HG02623 (cell line): ENCODE data around the gene DBF4B.
A peak's percentile ranks its signal among the peaks of the same experiment; 100 is the strongest.

ENCODE experiments used
- ATAC-seq: cut with Tn5 transposase; IDR thresholded peaks from one replicate; pipeline ENCODE4 v1.9.1; 2021; ENCODE audit warnings: moderate library complexity; ENCODE audit not compliant: unreplicated experiment

Gene DBF4B

DNA sequence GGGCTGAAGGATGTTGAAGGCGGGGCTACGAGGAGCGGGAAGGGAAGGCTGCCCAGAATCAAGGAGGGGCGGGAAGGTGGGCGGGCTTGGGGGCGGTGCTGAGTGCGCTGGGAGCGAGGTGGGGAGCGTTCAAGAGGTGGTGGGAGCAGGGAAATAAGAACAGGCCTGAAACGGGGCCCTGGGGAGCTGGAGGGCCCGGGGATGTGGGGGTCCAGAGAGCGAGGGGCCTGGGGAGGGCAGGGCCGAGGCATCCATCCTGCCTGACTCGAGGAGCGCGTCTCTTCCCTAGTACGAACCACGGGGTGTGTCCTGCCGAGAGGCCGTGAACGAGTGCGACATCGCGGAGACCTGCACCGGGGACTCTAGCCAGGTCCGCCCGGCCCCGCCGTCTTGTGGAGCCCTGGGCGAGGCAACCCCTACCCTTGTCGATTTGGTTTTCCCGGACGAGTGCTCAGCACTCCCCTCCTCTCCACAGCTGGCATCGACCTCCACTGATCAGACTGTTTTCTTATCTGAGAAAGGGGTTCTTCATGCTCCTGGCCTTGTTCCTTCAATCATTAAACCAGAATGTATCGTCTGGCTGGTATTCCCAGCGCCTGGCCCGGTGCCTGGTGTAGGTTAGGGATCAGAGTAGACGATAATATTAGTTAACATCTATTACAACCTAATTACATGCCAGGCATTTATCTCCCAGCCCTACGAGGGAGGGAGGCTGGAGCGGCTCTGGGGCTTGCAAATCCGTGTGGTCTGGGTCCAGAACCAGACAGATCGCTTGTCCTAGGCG, 67.6 kb downstream of the DBF4B start:
- ATAC-seq, result peak; percentile 8

DNA sequence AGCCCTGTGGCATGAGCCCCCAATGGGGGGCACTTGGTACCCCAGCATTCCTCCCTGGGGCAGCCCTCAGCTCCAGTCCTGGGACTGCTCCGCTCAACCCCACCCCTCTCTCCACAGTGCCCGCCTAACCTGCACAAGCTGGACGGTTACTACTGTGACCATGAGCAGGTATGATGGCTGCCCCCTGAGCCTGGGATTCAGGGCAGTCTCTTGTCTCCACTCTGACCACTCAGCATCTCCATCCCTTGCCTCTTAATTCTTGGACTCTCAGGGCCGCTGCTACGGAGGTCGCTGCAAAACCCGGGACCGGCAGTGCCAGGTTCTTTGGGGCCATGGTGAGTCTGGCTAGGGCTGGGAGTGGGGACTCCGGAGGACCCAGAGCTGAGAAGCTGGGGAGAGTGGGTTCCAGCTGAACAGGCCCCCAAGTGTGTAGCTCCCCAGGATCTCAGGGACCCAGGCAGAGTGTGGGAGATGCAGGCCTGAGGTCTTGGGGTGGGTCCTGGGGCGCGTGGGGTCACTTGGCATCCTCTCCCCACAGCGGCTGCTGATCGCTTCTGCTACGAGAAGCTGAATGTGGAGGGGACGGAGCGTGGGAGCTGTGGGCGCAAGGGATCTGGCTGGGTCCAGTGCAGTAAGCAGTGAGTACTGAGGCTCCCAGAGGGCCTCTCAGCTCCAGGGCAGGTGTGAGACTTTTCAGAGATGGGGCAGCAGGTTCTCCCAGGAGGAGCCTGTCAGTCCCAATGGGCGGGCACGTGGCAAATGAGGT, 68.3 kb downstream of the DBF4B start:
- no peak for ATAC-seq

GRCh38 chr17:44777394-44778348, 69.2 kb downstream of the DBF4B start:
- no peak for ATAC-seq

DNA sequence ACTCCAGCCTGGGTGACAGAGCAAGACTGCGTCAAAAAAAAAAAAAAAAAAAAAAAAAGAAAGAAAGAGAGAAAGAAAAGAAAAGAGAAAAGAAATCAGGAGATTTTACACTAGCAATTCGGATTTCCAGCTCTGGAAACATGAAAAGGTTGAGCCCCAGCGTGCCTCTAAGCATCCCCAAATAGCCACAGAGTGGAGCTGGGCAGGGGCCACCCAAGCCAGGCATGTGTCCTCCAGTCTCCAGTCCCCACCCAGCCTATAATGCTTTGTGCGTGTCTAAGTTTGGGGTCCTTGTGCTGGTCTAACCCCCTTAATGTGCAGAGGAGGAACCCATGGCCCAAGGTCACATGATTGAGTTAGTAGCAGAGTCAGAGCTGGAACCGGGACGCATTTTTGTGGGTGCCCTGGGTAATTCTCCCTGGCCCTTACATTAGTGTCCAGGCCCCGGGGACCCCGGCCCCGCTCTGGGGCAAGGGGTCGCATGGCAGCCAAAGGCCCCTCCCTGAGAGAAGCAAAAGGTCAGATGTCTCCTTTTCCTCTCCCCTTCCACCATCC, 70.3 kb downstream of the DBF4B start:
- no peak for ATAC-seq

DNA sequence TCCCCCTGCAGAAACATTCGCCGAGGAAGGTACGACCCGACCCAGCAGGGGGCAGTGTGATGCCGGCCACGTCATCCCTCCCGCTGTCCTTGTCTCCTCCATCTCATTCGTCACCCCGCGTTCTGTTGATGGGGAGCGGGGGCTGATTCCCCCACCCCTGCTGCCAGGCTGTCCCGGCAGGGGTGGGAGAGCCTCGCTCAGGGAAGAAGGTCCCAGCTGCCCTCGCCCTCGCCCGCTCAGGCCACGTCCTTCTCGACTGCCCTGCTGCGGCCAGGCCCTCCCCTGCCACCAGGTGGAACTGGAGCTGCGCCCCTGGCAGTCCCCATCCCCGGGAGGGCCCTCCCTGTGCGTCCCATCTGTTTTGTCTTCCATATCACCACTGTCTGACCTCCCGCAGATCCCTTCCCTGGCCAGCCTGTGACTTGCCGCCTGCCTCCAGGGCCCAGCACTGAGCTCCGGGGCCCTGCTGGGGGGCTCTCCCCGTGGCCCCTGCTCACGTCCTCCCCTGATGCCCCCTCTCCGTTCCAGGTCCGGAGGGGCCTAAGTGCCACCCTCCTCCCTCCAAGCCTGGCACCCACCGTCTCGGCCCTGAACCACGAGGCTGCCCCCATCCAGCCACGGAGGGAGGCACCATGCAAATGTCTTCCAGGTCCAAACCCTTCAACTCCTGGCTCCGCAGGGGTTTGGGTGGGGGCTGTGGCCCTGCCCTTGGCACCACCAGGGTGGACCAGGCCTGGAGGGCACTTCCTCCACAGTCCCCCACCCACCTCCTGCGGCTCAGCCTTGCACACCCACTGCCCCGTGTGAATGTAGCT, 71.0 kb downstream of the DBF4B start:
- no peak for ATAC-seq

GRCh38 chr17:44780161-44780560, 71.7 kb downstream of the DBF4B start:
- no peak for ATAC-seq

- ATAC-seq, result no peak
Measured at GRCh38 chr17:44780845-44781480, 72.5 kb downstream of the DBF4B start.

GRCh38 chr17:44781551-44782325, 73.3 kb downstream of the DBF4B start:
- no peak for ATAC-seq

- ATAC-seq, result no peak
Measured at GRCh38 chr17:44782326-44782850, 73.9 kb downstream of the DBF4B start.

- ATAC-seq, result no peak
Measured at GRCh38 chr17:44785921-44786320, 77.5 kb downstream of the DBF4B start.

DNA sequence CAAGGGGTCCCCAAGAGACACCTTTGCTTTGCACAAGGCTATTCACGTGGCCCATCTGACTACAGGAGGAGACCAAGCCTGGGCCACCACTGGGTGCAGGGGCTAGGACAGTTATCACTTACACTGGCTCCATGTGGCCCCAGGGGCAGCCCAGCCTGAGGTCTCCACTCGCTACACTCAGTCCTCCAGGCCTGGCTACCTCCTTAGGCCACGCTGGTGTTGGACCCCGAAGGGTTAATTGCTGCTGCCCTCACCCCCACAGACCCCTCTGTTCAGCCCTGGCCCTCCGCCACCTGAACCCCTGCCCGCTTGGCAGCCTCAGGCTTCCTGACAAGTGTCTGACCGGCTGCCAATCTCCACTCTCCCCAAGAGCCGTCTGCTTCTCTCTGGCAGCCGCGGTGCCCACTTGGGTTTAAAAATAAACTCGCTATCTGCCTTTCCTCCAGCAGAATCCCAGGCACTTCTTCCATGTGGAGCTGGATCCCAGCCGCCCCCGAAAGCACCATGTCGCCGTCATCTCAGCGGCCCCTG, 78.2 kb downstream of the DBF4B start:
- no peak for ATAC-seq

DNA sequence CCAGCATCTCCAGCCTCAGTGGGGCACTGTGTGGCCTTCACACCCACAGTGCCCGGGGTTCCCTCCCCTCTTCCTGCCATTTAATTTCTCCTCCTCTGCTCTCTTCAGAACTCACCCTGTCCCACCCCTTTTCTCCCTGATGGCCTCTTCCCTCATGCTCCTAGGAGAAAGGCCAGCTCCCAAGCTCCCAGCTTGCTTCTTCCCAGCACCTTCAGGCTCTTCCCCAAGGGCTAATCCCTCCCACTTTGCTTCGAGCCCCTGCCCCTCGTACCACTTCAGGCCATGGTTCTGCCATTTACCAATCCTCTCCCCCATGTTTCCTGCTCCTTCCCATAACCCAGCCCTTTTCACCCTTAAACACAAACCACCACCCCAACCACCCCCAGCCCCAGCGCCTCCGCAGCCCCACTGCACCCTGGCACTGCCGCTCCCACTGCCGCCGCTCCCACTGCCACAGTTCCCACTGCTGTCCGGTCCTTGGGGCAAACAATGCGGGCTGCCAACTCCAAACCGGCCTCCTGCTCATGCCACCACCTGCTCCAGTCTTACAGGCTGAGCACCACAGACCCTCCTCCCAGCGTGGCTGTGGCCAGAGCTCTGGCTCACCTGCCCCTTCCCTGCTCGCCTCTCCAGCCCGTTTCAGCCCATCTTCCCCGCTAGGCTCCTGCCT, 78.9 kb downstream of the DBF4B start:
- no peak for ATAC-seq

DNA sequence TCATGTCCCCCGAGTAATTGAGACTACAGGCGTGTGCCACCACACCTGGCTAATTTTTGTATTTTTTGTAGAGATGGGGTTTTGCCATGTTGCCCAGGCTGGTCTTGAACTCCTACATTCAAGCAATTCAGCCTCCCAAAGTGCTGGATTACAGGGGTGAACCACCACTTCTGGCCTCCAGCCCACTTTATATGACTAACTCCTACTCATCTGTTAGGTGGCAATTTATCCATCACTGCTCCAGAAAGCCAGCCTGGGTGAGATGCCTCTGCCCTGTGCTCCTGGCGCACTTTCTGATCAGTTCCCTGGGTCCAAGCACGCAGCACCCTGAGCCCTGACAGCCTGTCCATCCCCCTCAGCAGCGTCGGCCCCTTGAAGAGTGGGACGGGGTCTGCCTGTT, 79.7 kb downstream of the DBF4B start:
- ATAC-seq, result no peak

DNA sequence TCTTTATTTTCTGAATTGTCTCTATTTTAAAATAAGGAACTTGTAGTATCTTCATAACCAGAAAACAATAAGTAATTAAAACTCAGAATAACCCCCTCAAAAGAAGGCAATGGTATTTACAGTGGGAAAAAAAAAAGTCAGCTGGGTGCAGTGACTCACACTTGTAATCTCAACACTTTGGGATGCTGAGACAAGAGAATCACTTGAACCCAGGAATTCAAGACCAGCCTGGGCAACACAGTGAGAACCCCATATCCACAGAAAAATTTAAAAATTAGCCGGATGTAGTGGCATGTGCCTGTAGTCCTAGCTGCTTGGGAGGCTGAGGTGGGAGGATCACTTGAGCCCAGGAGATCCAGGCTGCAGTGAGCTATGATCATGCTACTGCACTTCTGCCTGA, 83.8 kb downstream of the DBF4B start:
- ATAC-seq, result no peak

DNA sequence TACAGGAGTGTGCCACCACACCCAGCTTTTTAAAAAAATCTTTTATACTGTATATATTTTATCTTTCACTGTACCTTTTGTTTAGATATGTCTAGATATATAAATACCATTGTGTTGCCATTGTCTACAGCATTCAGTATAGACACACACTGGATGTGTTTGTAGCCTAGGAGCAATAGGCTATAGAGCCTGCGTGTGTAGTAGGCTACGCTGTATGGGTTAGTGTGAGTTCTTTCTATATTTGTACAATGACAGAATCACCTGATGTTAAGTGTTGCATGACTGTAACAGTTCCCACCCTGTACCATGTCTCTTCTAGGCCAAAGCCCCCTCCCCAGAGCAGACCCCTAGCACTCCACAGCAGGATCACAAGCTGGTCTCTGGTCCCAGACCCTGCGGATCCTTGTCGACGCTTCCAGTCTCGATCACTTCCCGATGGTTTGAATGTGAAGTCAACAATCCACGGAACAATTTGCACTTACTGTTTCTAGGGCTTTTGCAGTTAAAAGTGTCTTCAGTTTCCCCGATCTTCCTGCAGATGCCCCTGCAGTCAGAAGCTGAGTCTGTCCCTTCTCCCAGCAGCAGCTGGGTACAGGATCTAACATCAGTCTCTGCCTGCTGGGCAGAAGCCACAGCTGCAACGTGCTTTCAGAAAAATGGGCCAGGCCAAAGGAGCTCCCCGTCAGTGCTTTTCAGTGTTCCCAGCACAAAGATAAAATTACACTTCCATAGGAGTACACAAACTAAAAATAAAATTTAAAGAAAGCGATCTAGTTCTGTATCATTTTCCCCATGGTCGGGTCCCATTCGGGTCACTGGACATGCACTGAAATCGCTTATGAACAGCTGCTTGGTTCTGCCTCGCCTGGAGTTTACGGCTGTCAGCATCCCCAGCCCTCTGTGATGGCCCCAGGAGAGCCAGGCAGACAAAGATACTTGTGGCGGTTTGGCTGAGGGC, 85.7 kb downstream of the DBF4B start:
- no peak for ATAC-seq

DNA sequence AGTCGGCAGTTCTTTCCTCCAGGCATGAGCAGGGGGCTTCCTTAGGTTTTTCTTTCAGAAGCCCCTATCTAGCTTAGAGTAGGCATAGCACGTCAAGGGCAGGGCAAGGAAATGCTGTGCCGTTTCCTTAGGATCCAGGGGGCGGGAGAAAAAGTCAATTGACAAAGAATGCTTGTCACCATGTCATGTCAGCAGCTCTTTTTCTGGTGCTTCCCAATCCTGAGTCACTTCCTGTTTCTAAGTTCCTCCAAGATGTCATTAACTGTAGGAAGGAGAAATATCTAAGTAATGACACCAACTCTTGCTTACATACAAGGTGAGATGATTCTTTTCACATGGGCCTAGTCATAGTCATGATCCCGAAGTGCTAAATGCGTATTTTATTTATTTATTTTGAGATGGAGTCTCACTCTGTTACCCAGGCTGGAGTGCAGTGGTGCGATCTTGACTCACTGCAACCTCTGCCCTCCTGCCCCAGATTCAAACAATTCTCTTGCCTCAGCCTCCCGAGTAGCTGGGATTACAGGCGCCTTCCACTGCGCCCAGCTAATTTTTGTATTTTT, 86.5 kb downstream of the DBF4B start:
- no peak for ATAC-seq
